Right atrium auricular region (tissue), 2 donors: ENCODE data around the gene DGKH. TPM values are rescaled to one million over a fixed set of nuclear protein-coding genes. Genes with fewer than 3 reads are reported as not detected.

ENCODE experiments used
- DNase-seq: peaks from one replicate; pipeline ENCODE4 v3.0.0-alpha.2; 2019; ENCODE audit warnings: low spot score
- H3K27ac ChIP-seq, 2 donors: fragments of 200-600 bp; sonication (generic); 1 replicate in 1 of 2; 2 replicates in 1 of 2; pipeline ENCODE4 v1.5.1; 2016 to 2019
- H3K27me3 ChIP-seq, 2 donors: fragments of 200-600 bp; sonication (generic); one replicate each; pipeline versions ENCODE4 v1.5.1 to v1.6.0; 2017 to 2019
- H3K36me3 ChIP-seq: fragments of 200-600 bp; sonication (generic); one replicate; pipeline ENCODE4 v1.5.1; 2016
- H3K4me1 ChIP-seq, 2 donors: fragments of 200-600 bp; sonication (generic); one replicate each; pipeline versions ENCODE4 v1.5.1 to v1.6.0; 2017 to 2019
- H3K4me3 ChIP-seq, 2 donors: fragments of 200-600 bp; sonication (generic); 1 replicate in 1 of 2; 2 replicates in 1 of 2; pipeline ENCODE4 v1.5.1; 2017 to 2019; ENCODE audit warnings: mild to moderate bottlenecking in 1 of 2, moderate library complexity in 1 of 2
- H3K9me3 ChIP-seq, 2 donors: fragments of 200-600 bp; sonication (generic); one replicate each; pipeline ENCODE4 v1.5.1; 2019
- total RNA-seq, 2 donors: library from RNA; depleted of rRNA; stranded (reverse); fragments of >200 nt; gene quantifications; one replicate each; pipeline ENCODE4 v1.1.0, GENCODE V29; 2016
- TF ChIP-seq, protein P1 (sequence below), 2 donors: fragments of 200-600 bp; sonication (generic); IDR thresholded peaks; one replicate each; pipeline ENCODE4 v1.5.1; 2019; ENCODE audit warnings: antibody characterized with exemption in 2 of 2

The DGKH gene
- total RNA-seq, 2 donors from 2014 or later, result 4.1 to 6.6 TPM

DNA sequence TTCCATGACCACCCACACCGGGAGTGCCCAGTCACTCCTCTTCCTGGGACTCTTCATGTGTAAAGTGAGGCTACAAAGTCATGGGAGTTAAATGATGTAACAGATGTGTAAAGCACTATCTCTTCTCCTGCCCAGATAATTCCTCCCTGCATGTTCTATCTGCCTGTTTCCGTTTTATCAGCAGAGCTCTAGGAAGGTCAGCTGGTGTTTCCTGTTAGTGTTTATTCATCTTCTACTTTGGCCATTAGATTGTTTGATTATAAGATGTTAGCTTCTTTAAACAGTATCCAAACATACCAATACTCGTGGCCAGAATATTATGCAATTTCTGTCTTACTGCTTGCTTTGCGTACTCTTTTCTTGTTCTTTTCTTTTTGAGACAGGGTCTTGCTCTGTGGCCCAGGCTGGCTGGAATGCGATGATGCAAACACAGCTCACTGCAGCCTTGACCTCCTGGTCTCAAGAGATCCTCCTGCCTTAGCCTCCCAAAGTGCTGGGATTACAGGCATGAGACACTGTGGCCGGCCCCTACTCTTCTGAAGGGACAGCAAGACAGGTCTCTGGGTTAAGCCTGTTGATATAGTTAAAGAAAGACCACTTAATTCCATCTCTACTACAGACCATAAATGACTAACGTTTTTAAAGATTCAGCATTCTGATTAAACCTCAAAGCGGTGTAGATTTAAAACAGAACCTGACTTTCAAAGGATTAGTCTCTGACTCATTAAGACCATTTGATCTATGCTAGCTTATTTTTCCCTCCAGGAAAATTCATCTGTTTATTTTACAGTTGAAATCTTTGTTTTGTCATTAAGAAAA is 126.1 kb downstream of the DGKH start:
- Histone ChIP-seq H3K9me3 (no peaks in the 10 kb centered on the region), H3K4me1 (no peaks in the 10 kb centered on the region), H3K27ac (no peak overlapping the region), H3K4me3 (no peak overlapping the region), H3K36me3 (no peaks in the 10 kb centered on the region), H3K27me3 (no peaks in the 10 kb centered on the region)
- TF ChIP-seq, protein P1, sequence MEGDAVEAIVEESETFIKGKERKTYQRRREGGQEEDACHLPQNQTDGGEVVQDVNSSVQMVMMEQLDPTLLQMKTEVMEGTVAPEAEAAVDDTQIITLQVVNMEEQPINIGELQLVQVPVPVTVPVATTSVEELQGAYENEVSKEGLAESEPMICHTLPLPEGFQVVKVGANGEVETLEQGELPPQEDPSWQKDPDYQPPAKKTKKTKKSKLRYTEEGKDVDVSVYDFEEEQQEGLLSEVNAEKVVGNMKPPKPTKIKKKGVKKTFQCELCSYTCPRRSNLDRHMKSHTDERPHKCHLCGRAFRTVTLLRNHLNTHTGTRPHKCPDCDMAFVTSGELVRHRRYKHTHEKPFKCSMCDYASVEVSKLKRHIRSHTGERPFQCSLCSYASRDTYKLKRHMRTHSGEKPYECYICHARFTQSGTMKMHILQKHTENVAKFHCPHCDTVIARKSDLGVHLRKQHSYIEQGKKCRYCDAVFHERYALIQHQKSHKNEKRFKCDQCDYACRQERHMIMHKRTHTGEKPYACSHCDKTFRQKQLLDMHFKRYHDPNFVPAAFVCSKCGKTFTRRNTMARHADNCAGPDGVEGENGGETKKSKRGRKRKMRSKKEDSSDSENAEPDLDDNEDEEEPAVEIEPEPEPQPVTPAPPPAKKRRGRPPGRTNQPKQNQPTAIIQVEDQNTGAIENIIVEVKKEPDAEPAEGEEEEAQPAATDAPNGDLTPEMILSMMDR (IDR thresholded peaks at IDR 0.05), result no peak
- no peak for DNase-seq

DNA sequence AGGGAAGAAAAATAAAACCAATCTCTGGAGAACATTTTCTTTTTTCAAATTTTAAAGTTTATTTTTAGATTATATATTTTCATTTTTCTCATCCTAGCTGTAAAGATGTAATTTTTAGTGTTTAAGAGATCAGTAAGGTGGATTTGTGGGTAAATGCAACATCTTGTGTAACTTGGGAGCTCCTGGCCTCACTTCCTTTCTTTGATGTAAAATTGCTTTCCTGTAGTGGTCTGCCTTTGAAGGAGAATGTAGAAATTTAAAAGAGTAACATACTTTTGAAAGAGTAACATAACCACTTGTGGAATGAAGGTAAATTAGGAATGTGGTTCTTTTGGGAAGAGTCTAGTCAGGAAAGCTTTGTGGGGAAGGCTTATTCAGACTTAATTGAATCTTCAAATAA is 127.8 kb downstream of the DGKH start:
- Histone ChIP-seq H3K4me3 (no peak overlapping the region), H3K36me3 (no peaks in the 10 kb centered on the region), H3K4me1 (no peaks in the 10 kb centered on the region), H3K27me3 (no peaks in the 10 kb centered on the region), H3K27ac (no peak overlapping the region), H3K9me3 (no peaks in the 10 kb centered on the region)
- TF ChIP-seq, protein P1 (IDR thresholded peaks at IDR 0.05), result no peak
- no peak for DNase-seq

DNA sequence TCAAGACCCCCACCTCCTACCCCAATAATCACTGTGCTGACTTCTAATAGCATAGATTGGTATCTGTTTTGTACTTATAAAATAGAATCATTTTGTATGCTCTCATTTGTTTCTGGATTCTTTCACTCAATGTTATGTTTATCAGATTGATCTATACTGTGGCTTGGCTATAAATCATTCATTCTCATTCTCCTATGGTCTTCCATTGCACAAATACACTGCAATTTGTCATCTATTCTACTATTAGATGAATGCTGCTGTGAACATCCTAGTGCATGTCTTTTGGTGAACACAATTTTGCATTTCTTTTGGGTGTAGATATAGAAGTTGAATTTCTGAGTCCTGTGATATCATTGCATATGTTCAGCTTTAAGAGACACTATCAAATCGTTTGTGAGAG is 128.7 kb downstream of the DGKH start:
- Histone ChIP-seq H3K27ac (no peak overlapping the region), H3K27me3 (no peaks in the 10 kb centered on the region), H3K4me1 (no peaks in the 10 kb centered on the region), H3K4me3 (no peak overlapping the region), H3K9me3 (no peaks in the 10 kb centered on the region), H3K36me3 (no peaks in the 10 kb centered on the region)
- TF ChIP-seq, protein P1 (IDR thresholded peaks at IDR 0.05), result no peak
- DNase-seq, result no peak

DNA sequence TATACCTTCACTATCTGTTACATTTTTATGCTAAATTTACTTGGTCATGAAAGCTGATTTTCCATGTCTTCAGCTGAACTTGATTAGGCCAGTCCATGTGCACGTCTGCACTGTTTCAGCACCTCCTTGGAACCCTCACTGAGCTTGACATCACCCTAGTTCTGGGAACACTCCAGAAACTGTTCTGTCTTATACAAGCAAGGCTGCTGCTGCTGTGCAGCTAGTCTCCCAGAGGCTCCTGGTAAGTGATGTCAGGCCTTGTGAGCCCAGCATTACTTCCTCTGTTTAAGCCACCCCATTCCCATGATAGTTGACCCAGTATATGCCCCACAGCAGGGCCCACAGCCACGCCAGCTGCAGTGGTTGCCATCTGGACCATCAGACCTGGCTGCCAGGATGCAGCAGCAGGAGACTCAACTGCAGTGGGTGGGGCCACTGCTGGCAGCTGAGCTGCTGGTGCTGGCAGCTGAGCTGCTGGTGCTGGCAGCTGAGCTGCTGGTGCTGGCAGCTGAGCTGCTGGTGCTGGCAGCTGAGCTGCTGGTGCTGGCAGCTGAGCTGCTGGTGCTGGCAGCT is 133.0 kb downstream of the DGKH start:
- no peaks in the 10 kb centered on the region for H3K27me3 ChIP-seq
- no peak overlapping the region for H3K27ac ChIP-seq
- H3K9me3 ChIP-seq, result no peaks in the 10 kb centered on the region
- TF ChIP-seq, protein P1 (IDR thresholded peaks at IDR 0.05), result no peak
- H3K4me1 ChIP-seq, result no peaks in the 10 kb centered on the region
- no peak overlapping the region for H3K4me3 ChIP-seq
- DNase-seq, result no peak
- no peaks in the 10 kb centered on the region for H3K36me3 ChIP-seq

DNA sequence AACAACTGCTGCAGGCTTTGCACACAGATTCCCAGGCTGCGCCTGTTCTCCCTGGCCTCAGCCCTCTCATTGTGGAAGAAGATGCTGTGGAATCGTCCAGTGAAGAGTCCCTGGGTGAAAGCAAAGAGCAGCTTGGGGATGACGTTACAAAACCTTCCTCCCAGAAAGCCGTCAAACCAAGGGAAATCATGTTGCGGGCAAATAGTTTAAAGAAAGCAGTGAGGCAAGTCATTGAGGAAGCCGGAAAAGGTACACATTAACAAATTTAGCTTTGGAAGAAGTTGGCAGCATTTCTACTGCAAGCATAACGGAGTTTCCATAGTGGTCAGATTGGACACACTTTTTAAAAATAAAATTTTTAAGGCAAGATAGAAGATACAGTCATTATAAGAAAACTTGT is 140.6 kb downstream of the DGKH start:
- Histone ChIP-seq H3K27me3 (no peaks in the 10 kb centered on the region), H3K9me3 (no peaks in the 10 kb centered on the region), H3K27ac (no peak overlapping the region), H3K36me3 (peaks cover 8% of the 10 kb centered on the region), H3K4me3 (no peak overlapping the region), H3K4me1 (no peaks in the 10 kb centered on the region)
- no peak for DNase-seq
- TF ChIP-seq, protein P1 (IDR thresholded peaks at IDR 0.05), result no peak
